H9 (cell line): ENCODE results near the gene RPUSD2. TPM values are rescaled to one million over a fixed set of nuclear protein-coding genes. Genes with fewer than 3 reads are reported as not detected.

Experiments used
- DNase-seq: peaks from one replicate; pipeline ENCODE4 v3.0.0-alpha.2; 2017
- H2AFZ ChIP-seq: one replicate; pipeline ENCODE4 v1.6.1; 2013; ENCODE audit warnings: mild to moderate bottlenecking, low read length, control low read depth, moderate library complexity
- H2AK5ac ChIP-seq: 2 replicates; pipeline ENCODE4 v1.6.1; 2013; ENCODE audit warnings: low read length, control low read depth, mixed read lengths; ENCODE audit not compliant: insufficient read length
- H2BK120ac ChIP-seq: one replicate; pipeline ENCODE4 v1.6.1; 2013; ENCODE audit warnings: low read depth, mild to moderate bottlenecking, low read length, control low read depth, inconsistent platforms; ENCODE audit not compliant: poor library complexity, severe bottlenecking
- H2BK12ac ChIP-seq: 2 replicates; pipeline ENCODE4 v1.6.1; 2013; ENCODE audit warnings: low read length, control low read depth, mixed read lengths, low read depth; ENCODE audit not compliant: insufficient read length
- H2BK15ac ChIP-seq: 2 replicates; pipeline ENCODE4 v1.6.1; 2013; ENCODE audit warnings: low read depth, low read length, control low read depth
- H2BK20ac ChIP-seq: one replicate; pipeline ENCODE4 v1.6.1; 2013; ENCODE audit warnings: low read depth, mild to moderate bottlenecking, low read length, control low read depth, inconsistent platforms; ENCODE audit not compliant: poor library complexity, severe bottlenecking
- H2BK5ac ChIP-seq: 2 replicates; pipeline ENCODE4 v1.6.1; 2013; ENCODE audit warnings: low read length, control low read depth, mixed read lengths; ENCODE audit not compliant: insufficient read length
- H3K14ac ChIP-seq: 2 replicates; pipeline ENCODE4 v1.6.1; 2013; ENCODE audit warnings: low read length, control low read depth; ENCODE audit not compliant: insufficient read depth
- H3K18ac ChIP-seq: 2 replicates; pipeline ENCODE4 v1.6.1; 2013; ENCODE audit warnings: low read depth, mild to moderate bottlenecking, mixed read lengths, low read length, control low read depth; ENCODE audit not compliant: insufficient read length
- H3K23ac ChIP-seq: 2 replicates; pipeline ENCODE4 v1.6.1; 2013; ENCODE audit warnings: low read length, control low read depth, mixed read lengths, low read depth; ENCODE audit not compliant: insufficient read length
- H3K23me2 ChIP-seq: 2 replicates; pipeline ENCODE4 v1.6.1; 2013; ENCODE audit warnings: low read depth, mild to moderate bottlenecking, mixed read lengths, low read length, control low read depth; ENCODE audit not compliant: insufficient read length, poor library complexity, severe bottlenecking
- H3K27ac ChIP-seq: 2 replicates; pipeline ENCODE4 v1.5.1; 2013; ENCODE audit warnings: low read length, control low read depth, mixed read lengths, low read depth; ENCODE audit not compliant: insufficient read length
- H3K27me3 ChIP-seq: 2 replicates; pipeline ENCODE4 v1.6.1; 2013; ENCODE audit warnings: low read length, control low read depth, inconsistent platforms; ENCODE audit not compliant: insufficient read depth
- H3K4ac ChIP-seq: 2 replicates; pipeline ENCODE4 v1.6.1; 2013; ENCODE audit warnings: low read depth, mild to moderate bottlenecking, control low read depth, inconsistent platforms, low read length, moderate library complexity
- H3K4me1 ChIP-seq: 2 replicates; pipeline ENCODE4 v1.6.1; 2013; ENCODE audit warnings: low read length, control low read depth, inconsistent platforms; ENCODE audit not compliant: insufficient read depth
- H3K4me2 ChIP-seq: 2 replicates; pipeline ENCODE4 v1.6.1; 2013; ENCODE audit warnings: low read length, control low read depth, mixed read lengths; ENCODE audit not compliant: insufficient read length, insufficient read depth
- H3K56ac ChIP-seq: 2 replicates; pipeline ENCODE4 v1.6.1; 2013; ENCODE audit warnings: low read depth, mild to moderate bottlenecking, mixed read lengths, low read length, control low read depth; ENCODE audit not compliant: insufficient read length
- H3K79me1 ChIP-seq: 2 replicates; pipeline ENCODE4 v1.6.1; 2013; ENCODE audit warnings: low read depth, mild to moderate bottlenecking, moderate library complexity, low read length, control low read depth, inconsistent platforms; ENCODE audit not compliant: insufficient read depth, poor library complexity, severe bottlenecking
- H3K79me2 ChIP-seq: 2 replicates; pipeline ENCODE4 v1.6.1; 2013; ENCODE audit warnings: low read length, control low read depth, inconsistent platforms; ENCODE audit not compliant: insufficient read depth
- H3K9ac ChIP-seq: 2 replicates; pipeline ENCODE4 v1.6.1; 2013; ENCODE audit warnings: low read length, control low read depth, mixed read lengths; ENCODE audit not compliant: insufficient read length; ENCODE audit errors: extremely low read depth
- H3K9me3 ChIP-seq: one replicate; pipeline ENCODE4 v1.6.1; 2013; ENCODE audit warnings: low read depth, low read length, inconsistent platforms; ENCODE audit not compliant: control insufficient read depth
- H3T11ph ChIP-seq: one replicate; pipeline ENCODE4 v1.6.1; 2013; ENCODE audit warnings: mild to moderate bottlenecking, low read length, control low read depth, inconsistent platforms
- H4K20me1 ChIP-seq: one replicate; pipeline ENCODE4 v1.6.1; 2013; ENCODE audit not compliant: control insufficient read depth, insufficient read length, insufficient read depth
- H4K5ac ChIP-seq: 2 replicates; pipeline ENCODE4 v1.6.1; 2013; ENCODE audit warnings: low read depth, mild to moderate bottlenecking, mixed read lengths, low read length, control low read depth; ENCODE audit not compliant: insufficient read length
- H4K8ac ChIP-seq: replicated peaks from 2 replicates; pipeline ENCODE4 v1.6.1; 2013; ENCODE audit warnings: low read length, control low read depth, mixed read lengths, low read depth; ENCODE audit not compliant: insufficient read length
- H4K91ac ChIP-seq: 2 replicates; pipeline ENCODE4 v1.6.1; 2013; ENCODE audit warnings: low read depth, mild to moderate bottlenecking, moderate library complexity, mixed read lengths, low read length, control low read depth; ENCODE audit not compliant: insufficient read length
- H3K27ac Mint-ChIP-seq, 3 experiments: 2 replicates in 2 of 3; 3 replicates in 1 of 3; pipeline ENCODE4 v1.8.0; 2020 to 2021; ENCODE audit warnings: mixed read lengths in 3 of 3, mild to moderate bottlenecking in 1 of 3, moderate library complexity in 1 of 3
- H3K27me3 Mint-ChIP-seq: 2 replicates; pipeline ENCODE4 v1.8.0; 2021; ENCODE audit warnings: low read depth, mild to moderate bottlenecking, moderate library complexity, mixed read lengths
- H3K36me3 Mint-ChIP-seq, 3 experiments: 2 replicates in 2 of 3; 3 replicates in 1 of 3; pipeline ENCODE4 v1.8.0; 2020 to 2021; ENCODE audit warnings: low read depth in 3 of 3, mixed read lengths in 3 of 3; ENCODE audit not compliant: insufficient read depth in 1 of 3
- H3K4me1 Mint-ChIP-seq, 2 experiments: 2 replicates each; pipeline ENCODE4 v1.8.0; 2020; ENCODE audit warnings: mixed read lengths in 2 of 2
- H3K4me3 Mint-ChIP-seq, 2 experiments: 2 replicates in 1 of 2; 3 replicates in 1 of 2; pipeline ENCODE4 v1.8.0; 2020 to 2021; ENCODE audit warnings: mild to moderate bottlenecking in 2 of 2, mixed read lengths in 2 of 2, moderate library complexity in 1 of 2
- H3K9me3 Mint-ChIP-seq, 2 experiments: 2 replicates in 1 of 2; 3 replicates in 1 of 2; pipeline ENCODE4 v1.8.0; 2020; ENCODE audit warnings: mild to moderate bottlenecking in 2 of 2, mixed read lengths in 2 of 2, moderate library complexity in 1 of 2
- CTCF ChIP-seq: fragments of 200-600 bp; sonication (generic); conservative IDR thresholded peaks from 3 replicates; pipeline ENCODE4 v1.8.0; 2021; ENCODE audit warnings: antibody characterized with exemption, mild to moderate bottlenecking
- WGBS: extraction: QIAGEN DNeasy Blood & Tissue Kit; methylation state at CpG from one replicate; pipeline ENCODE4 v1.1.7; 2013; ENCODE audit warnings: missing lambda C conversion rate, low lambda C conversion rate, mixed read lengths; ENCODE audit not compliant: insufficient read length; ENCODE audit errors: extremely low coverage; 5-methylcytosine and 5-hydroxymethylcytosine counted together
- total RNA-seq: library from RNA; stranded (reverse); gene quantifications from 2 replicates; pipeline ENCODE4 v1.2.1, GENCODE V29; 2021

The RPUSD2 gene
- total RNA-seq, 1 experiment from 2014 or later: 25.7 TPM

DNA sequence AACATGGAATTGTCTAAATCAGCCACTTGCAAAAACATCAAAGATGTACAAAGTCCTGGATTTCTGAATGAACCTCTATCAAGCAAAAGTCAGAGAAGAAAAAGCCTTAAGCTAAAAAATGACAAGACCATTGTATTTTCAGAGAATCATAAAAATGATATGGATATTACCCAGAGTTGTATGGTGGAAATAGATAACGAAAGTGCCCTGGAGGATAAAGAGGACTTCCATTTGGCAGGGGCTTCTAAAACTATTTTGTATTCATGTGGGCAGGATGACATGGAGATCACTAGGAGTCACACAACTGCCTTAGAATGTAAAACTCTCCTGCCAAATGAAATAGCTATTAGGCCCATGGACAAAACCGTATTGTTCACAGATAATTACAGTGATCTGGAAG is 54.3 kb downstream of the RPUSD2 start:
- Histone ChIP-seq H3K23me2 (no peaks in the 10 kb centered on the region), H3T11ph (no peak overlapping the region), H4K20me1 (no peaks in the 10 kb centered on the region), H3K4me1 (no peaks in the 10 kb centered on the region), H3K79me1 (no peaks in the 10 kb centered on the region), H4K91ac (no peak overlapping the region), H2BK12ac (no peak overlapping the region), H2BK15ac (no peak overlapping the region), H3K9ac (no peak overlapping the region), H3K27me3 (no peaks in the 10 kb centered on the region), H3K56ac (no peak overlapping the region), H3K9me3 (no peaks in the 10 kb centered on the region), H4K8ac (no peak overlapping the region), H3K18ac (no peak overlapping the region), H3K79me2 (no peaks in the 10 kb centered on the region), H3K14ac (no peak overlapping the region), H3K4ac (no peak overlapping the region), H3K4me2 (no peak overlapping the region), H3K23ac (no peak overlapping the region), H2BK20ac (no peak overlapping the region), H3K27ac (no peak overlapping the region), H2BK5ac (no peak overlapping the region), H2AK5ac (no peak overlapping the region), H4K5ac (no peak overlapping the region), H2BK120ac (no peak overlapping the region), H2AFZ (no peak overlapping the region)
- H3K27ac Mint-ChIP-seq: no peak overlapping the region
- WGBS: no CpG with 5 or more reads among the region's 2 CpGs
- H3K36me3 Mint-ChIP-seq: peaks cover 0 to 16% (median 2%) of the 10 kb centered on the region in 3 experiments; a peak in 3 of 7 replicates
- H3K4me1 Mint-ChIP-seq: 0 out of 4 replicates have a peak, but pooled peaks cover 0 to 2% of the 10 kb centered on the region in 2 experiments
- no peak overlapping the region for H3K4me3 Mint-ChIP-seq
- TF ChIP-seq CTCF: no peak
- no peaks in the 10 kb centered on the region for H3K9me3 Mint-ChIP-seq
- no peak for DNase-seq
- no peaks in the 10 kb centered on the region for H3K27me3 Mint-ChIP-seq

Other genes with a start within 250 kb of the RPUSD2 start
- gene INAFM2, start 245.6 kb upstream of the RPUSD2 start, total RNA-seq: 23.1 and 25.4 TPM in 2 replicates
- gene CCDC9B, start 228.4 kb upstream of the RPUSD2 start, total RNA-seq: 0.48 and 0.50 TPM in 2 replicates
- gene PHGR1, start 218.3 kb upstream of the RPUSD2 start, total RNA-seq: not detected in 2 replicates
- 0.59 and 1.3 TPM in 2 replicates for gene DISP2, start 211.1 kb upstream of the RPUSD2 start, total RNA-seq
- gene KNSTRN, start 186.6 kb upstream of the RPUSD2 start, total RNA-seq: 53.9 TPM in 2 replicates
- gene IVD, start 163.5 kb upstream of the RPUSD2 start, total RNA-seq: 86.7 and 93.1 TPM in 2 replicates
- 52.9 and 54.1 TPM in 2 replicates for gene BAHD1, start 128.3 kb upstream of the RPUSD2 start, total RNA-seq
- gene CHST14, start 98.3 kb upstream of the RPUSD2 start, total RNA-seq: 24.4 and 25.7 TPM in 2 replicates
- gene CCDC32, start 4.3 kb upstream of the RPUSD2 start, total RNA-seq: 8.9 and 11.1 TPM in 2 replicates
- gene KNL1, start 24.9 kb downstream of the RPUSD2 start, total RNA-seq: 16.8 and 19.7 TPM in 2 replicates
- gene RAD51, start 125.9 kb downstream of the RPUSD2 start, total RNA-seq: 39.2 and 44.8 TPM in 2 replicates
- gene RMDN3, start 186.0 kb downstream of the RPUSD2 start, total RNA-seq: 24.9 and 28.3 TPM in 2 replicates
- 33.0 and 37.0 TPM in 2 replicates for gene GCHFR, start 194.8 kb downstream of the RPUSD2 start, total RNA-seq
- gene C15orf62, start 200.7 kb downstream of the RPUSD2 start, total RNA-seq: 0.44 and 0.70 TPM in 2 replicates
- gene ZFYVE19, start 237.8 kb downstream of the RPUSD2 start, total RNA-seq: 10.7 and 11.3 TPM in 2 replicates
- 38.3 and 44.4 TPM in 2 replicates for gene DNAJC17, start 238.2 kb downstream of the RPUSD2 start, total RNA-seq